Astrocyte (in vitro differentiated cells and primary cell): ENCODE measurements around the gene COG7. TPM values are rescaled to one million over a fixed set of nuclear protein-coding genes. Genes with fewer than 3 reads are reported as not detected.

Experiments used
- DNase-seq: peaks from one replicate; pipeline ENCODE4 v3.0.0-alpha.2; 2010; ENCODE audit warnings: low read depth
- FAIRE-seq: peaks from 2 replicates; lab custom pipeline; 2011; peaks lifted over from hg19 to GRCh38; lab: Jason Lieb, UNC
- H2AFZ ChIP-seq: 2 replicates; pipeline ENCODE4 v1.6.0; 2012; ENCODE audit warnings: low read depth, low read length, inconsistent platforms
- H3K27ac ChIP-seq: 2 replicates; pipeline ENCODE4 v1.5.1; 2011; ENCODE audit warnings: low read depth, low read length, inconsistent platforms
- H3K27me3 ChIP-seq: 2 replicates; pipeline ENCODE4 v1.6.0; 2011; ENCODE audit warnings: low read length, inconsistent platforms; ENCODE audit not compliant: insufficient read depth
- H3K36me3 ChIP-seq: 2 replicates; pipeline ENCODE4 v1.5.1; 2011; ENCODE audit warnings: low read length, inconsistent platforms; ENCODE audit not compliant: insufficient read depth
- H3K4me1 ChIP-seq: 2 replicates; pipeline ENCODE4 v1.5.1; 2011; ENCODE audit warnings: low read length, inconsistent platforms; ENCODE audit not compliant: insufficient read depth
- H3K4me2 ChIP-seq: 2 replicates; pipeline ENCODE4 v1.6.0; 2012; ENCODE audit warnings: low read length, inconsistent platforms
- H3K4me3 ChIP-seq: 2 replicates; pipeline ENCODE4 v1.5.1; 2011; ENCODE audit warnings: low read depth, mild to moderate bottlenecking, low read length, inconsistent platforms; ENCODE audit not compliant: insufficient read depth
- H3K79me2 ChIP-seq: 2 replicates; pipeline ENCODE4 v1.6.0; 2012; ENCODE audit warnings: mild to moderate bottlenecking, low read length, inconsistent platforms; ENCODE audit not compliant: insufficient read depth
- H3K9ac ChIP-seq: 2 replicates; pipeline ENCODE4 v1.6.0; 2012; ENCODE audit warnings: mild to moderate bottlenecking, low read length, inconsistent platforms
- H3K9me3 ChIP-seq: 2 replicates; pipeline ENCODE4 v1.5.1; 2012; ENCODE audit warnings: low read depth, mild to moderate bottlenecking, low read length, inconsistent platforms; ENCODE audit not compliant: insufficient read depth
- H4K20me1 ChIP-seq: 2 replicates; pipeline ENCODE4 v1.6.0; 2012; ENCODE audit warnings: low read length, inconsistent platforms; ENCODE audit not compliant: insufficient read depth
- H3K27ac Mint-ChIP-seq: one replicate; pipeline ENCODE4 v1.8.0; 2021; ENCODE audit warnings: mild to moderate bottlenecking, mixed read lengths; ENCODE audit not compliant: unreplicated experiment
- H3K27me3 Mint-ChIP-seq: one replicate; pipeline ENCODE4 v1.8.0; 2021; ENCODE audit warnings: low read depth, mixed read lengths; ENCODE audit not compliant: unreplicated experiment
- H3K36me3 Mint-ChIP-seq: one replicate; pipeline ENCODE4 v1.8.0; 2021; ENCODE audit warnings: low read depth, mixed read lengths; ENCODE audit not compliant: unreplicated experiment
- H3K4me1 Mint-ChIP-seq: one replicate; pipeline ENCODE4 v1.8.0; 2021; ENCODE audit warnings: low read depth, mixed read lengths; ENCODE audit not compliant: unreplicated experiment
- H3K4me3 Mint-ChIP-seq: one replicate; pipeline ENCODE4 v1.8.0; 2021; ENCODE audit warnings: mild to moderate bottlenecking, moderate library complexity, mixed read lengths; ENCODE audit not compliant: unreplicated experiment
- H3K9me3 Mint-ChIP-seq: one replicate; pipeline ENCODE4 v1.8.0; 2021; ENCODE audit warnings: mild to moderate bottlenecking, mixed read lengths; ENCODE audit not compliant: unreplicated experiment
- CTCF ChIP-seq: IDR thresholded peaks from 2 replicates; pipeline ENCODE4 v1.5.1; 2011; ENCODE audit warnings: low read depth, mild to moderate bottlenecking, inconsistent platforms, low read length, moderate library complexity; ENCODE audit not compliant: insufficient read depth
- EZH2 ChIP-seq: IDR thresholded peaks from 2 replicates; pipeline ENCODE4 v1.6.1; 2012; ENCODE audit warnings: mild to moderate bottlenecking, low read length, inconsistent platforms; ENCODE audit not compliant: insufficient read depth
- total RNA-seq: library from RNA; stranded (reverse); gene quantifications from 2 replicates; pipeline ENCODE4 v1.2.1, GENCODE V29; 2021

The COG7 gene
- total RNA-seq, 1 donor from 2014 or later = 19.8 TPM

DNA sequence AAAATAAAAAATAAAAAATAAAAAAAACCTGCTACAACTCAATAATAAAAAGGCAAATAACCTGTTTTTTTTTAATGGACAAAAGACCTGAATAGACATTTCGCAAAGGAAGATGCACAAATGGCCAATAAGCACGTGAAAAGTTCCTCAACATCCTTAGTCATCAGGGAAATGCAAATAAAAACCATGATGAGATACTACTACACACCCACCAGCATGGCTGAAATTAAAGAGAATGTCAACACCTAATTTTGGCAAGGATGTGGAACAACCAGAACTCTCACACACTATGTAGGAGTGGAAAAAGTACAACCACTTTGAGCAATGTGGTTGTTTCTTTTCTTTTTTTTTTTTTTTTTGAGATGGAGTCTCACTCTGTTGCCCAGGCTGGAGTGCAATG, 24.6 kb downstream of the COG7 start:
- H3K4me1 Mint-ChIP-seq = peaks cover 6% of the 10 kb centered on the region
- H3K27ac Mint-ChIP-seq = no peak overlapping the region
- H3K4me1 ChIP-seq = peaks cover 9% of the 10 kb centered on the region
- H3K9me3 ChIP-seq = no peaks in the 10 kb centered on the region
- no peaks in the 10 kb centered on the region for H3K27me3 ChIP-seq
- no peak overlapping the region for H3K4me3 Mint-ChIP-seq
- H2AFZ ChIP-seq = no peak overlapping the region
- H4K20me1 ChIP-seq = no peaks in the 10 kb centered on the region
- no peaks in the 10 kb centered on the region for H3K79me2 ChIP-seq
- peaks cover 14% of the 10 kb centered on the region for H3K36me3 ChIP-seq
- peaks cover 15% of the 10 kb centered on the region for H3K36me3 Mint-ChIP-seq
- DNase-seq = no peak
- no peak overlapping the region for H3K4me3 ChIP-seq
- no peaks in the 10 kb centered on the region for H3K27me3 Mint-ChIP-seq
- H3K4me2 ChIP-seq = no peak overlapping the region
- TF ChIP-seq EZH2 (no peak), CTCF (no peak)
- FAIRE-seq = no peak
- no peaks in the 10 kb centered on the region for H3K9me3 Mint-ChIP-seq
- H3K9ac ChIP-seq = no peak overlapping the region
- no peak overlapping the region for H3K27ac ChIP-seq

DNA sequence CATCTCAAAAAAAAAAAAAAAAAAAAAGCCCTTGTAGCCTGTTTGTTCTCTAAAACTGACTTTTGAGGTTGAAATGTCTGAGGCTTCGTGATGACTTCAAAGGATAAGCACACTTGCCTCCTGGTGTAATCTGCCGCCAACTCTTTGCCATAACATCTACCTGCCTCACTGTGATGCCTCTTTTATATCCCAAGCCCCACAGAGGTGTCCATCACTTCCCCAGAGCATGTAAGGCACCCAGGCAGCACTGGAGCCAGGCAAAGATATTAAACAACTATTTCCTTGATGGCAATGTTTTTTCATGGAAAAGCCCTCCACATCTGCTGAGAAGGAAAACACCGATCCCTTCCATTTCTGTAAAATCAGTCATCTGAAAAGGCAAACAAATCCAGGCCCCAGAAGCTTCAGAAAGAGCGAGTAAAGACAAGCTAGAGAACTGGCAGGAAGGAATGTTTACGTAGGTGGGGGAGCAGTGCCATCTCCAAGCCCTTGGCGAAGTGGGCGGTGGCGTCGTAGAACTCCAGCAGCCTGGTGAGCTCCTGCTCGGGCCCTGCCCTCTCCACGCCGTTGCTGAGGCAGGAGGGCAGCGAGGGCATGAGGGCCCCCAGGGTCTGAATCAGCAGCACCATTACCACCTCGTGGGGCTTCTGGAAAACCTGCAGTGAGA, 28.6 kb downstream of the COG7 start:
- H3K27me3 ChIP-seq = no peaks in the 10 kb centered on the region
- H3K36me3 Mint-ChIP-seq = peaks cover 9% of the 10 kb centered on the region
- H2AFZ ChIP-seq = no peak overlapping the region
- H3K9me3 Mint-ChIP-seq = no peaks in the 10 kb centered on the region
- H3K27me3 Mint-ChIP-seq = no peaks in the 10 kb centered on the region
- H3K36me3 ChIP-seq = no peaks in the 10 kb centered on the region
- no peak overlapping the region for H3K27ac ChIP-seq
- FAIRE-seq (no peak), DNase-seq (peak; percentile 18)
- H3K79me2 ChIP-seq = no peaks in the 10 kb centered on the region
- no peak overlapping the region for H3K4me3 ChIP-seq
- H3K4me1 Mint-ChIP-seq = peaks cover 13% of the 10 kb centered on the region
- no peak overlapping the region for H3K4me3 Mint-ChIP-seq
- no peaks in the 10 kb centered on the region for H3K9me3 ChIP-seq
- TF ChIP-seq CTCF (no peak), EZH2 (no peak)
- H3K9ac ChIP-seq = no peak overlapping the region
- no peak overlapping the region for H3K4me2 ChIP-seq
- no peaks in the 10 kb centered on the region for H4K20me1 ChIP-seq
- H3K4me1 ChIP-seq = peaks cover 20% of the 10 kb centered on the region
- no peak overlapping the region for H3K27ac Mint-ChIP-seq

- Mint-ChIP-seq H3K36me3 (peaks cover 13% of the 10 kb centered on the region), H3K27ac (no peak overlapping the region), H3K9me3 (no peaks in the 10 kb centered on the region), H3K27me3 (no peaks in the 10 kb centered on the region), H3K4me1 (peaks cover 13% of the 10 kb centered on the region), H3K4me3 (peak overlapping the region; percentile 21)
- FAIRE-seq = no peak
- Histone ChIP-seq H3K4me1 (peaks cover 20% of the 10 kb centered on the region), H4K20me1 (no peaks in the 10 kb centered on the region), H2AFZ (no peak overlapping the region), H3K79me2 (no peaks in the 10 kb centered on the region), H3K27ac (peak overlapping the region; percentile 53), H3K4me3 (no peak overlapping the region), H3K9me3 (no peaks in the 10 kb centered on the region), H3K9ac (peak overlapping the region; percentile 41), H3K4me2 (peak overlapping the region; percentile 24), H3K27me3 (no peaks in the 10 kb centered on the region), H3K36me3 (no peaks in the 10 kb centered on the region)
- TF ChIP-seq CTCF (no peak), EZH2 (no peak)
- peak; percentile 95 for DNase-seq
Measured at GRCh38 chr16:23423496-23424049, 29.4 kb downstream of the COG7 start.
